Measurements from ENCODE around the gene GSS.
A peak's percentile ranks its signal among the peaks of the same experiment; 100 is the strongest.

The GSS gene

GRCh38 chr20:34955231-34956040 is at the start of gene GSS, which contains the start of gene MYH7B:
TSS of gene GSS (minus strand) at chr20:34955806. CDS start at chr20:34951852, 3,954 bp downstream.
TSS of gene MYH7B (plus strand) at chr20:34955868. CDS start at chr20:34978006, 22,138 bp downstream.
- peak within 1 kb of the TSS; percentile 70 for H3K4me3 ChIP-seq (ENCODE audit: low read depth, low read length)
- peak; percentile 53; the same call in 1 of the 2 replicates for TF ChIP-seq CTCF (IDR thresholded peaks at IDR 0.05; ENCODE audit: low read depth, low read length)
- no peaks in the 10 kb centered on the region for H3K9me3 ChIP-seq (ENCODE audit: severe bottlenecking)
- H3K27ac ChIP-seq, result peak within 1 kb of the TSS; percentile 87
- H3K27me3 ChIP-seq (ENCODE audit: insufficient read depth, low read depth, severe bottlenecking), result no peaks in the 10 kb centered on the region
- peaks cover 2% of the 10 kb centered on the region for H3K36me3 ChIP-seq
- peak; percentile 98 for DNase-seq

GRCh38 chr20:35004749-35005462 is 49.3 kb upstream of the GSS start:
- no peak overlapping the region for H3K4me3 ChIP-seq (ENCODE audit: low read depth, low read length)
- H3K9me3 ChIP-seq (ENCODE audit: severe bottlenecking), result no peaks in the 10 kb centered on the region
- peaks cover 92% of the 10 kb centered on the region for H3K36me3 ChIP-seq
- DNase-seq, result no peak
- TF ChIP-seq CTCF (IDR thresholded peaks at IDR 0.05; ENCODE audit: low read depth, low read length), result no peak
- H3K27ac ChIP-seq, result no peak overlapping the region
- no peaks in the 10 kb centered on the region for H3K27me3 ChIP-seq (ENCODE audit: insufficient read depth, low read depth, severe bottlenecking)

GRCh38 chr20:35004051-35004725 is 48.6 kb upstream of the GSS start:
- no peak for TF ChIP-seq CTCF (IDR thresholded peaks at IDR 0.05; ENCODE audit: low read depth, low read length)
- DNase-seq, result no peak
- no peaks in the 10 kb centered on the region for H3K27me3 ChIP-seq (ENCODE audit: insufficient read depth, low read depth, severe bottlenecking)
- H3K27ac ChIP-seq, result no peak overlapping the region
- no peaks in the 10 kb centered on the region for H3K9me3 ChIP-seq (ENCODE audit: severe bottlenecking)
- no peak overlapping the region for H3K4me3 ChIP-seq (ENCODE audit: low read depth, low read length)
- H3K36me3 ChIP-seq, result peaks cover 90% of the 10 kb centered on the region

GRCh38 chr20:35003211-35004031 is 47.8 kb upstream of the GSS start:
- no peak for TF ChIP-seq CTCF (IDR thresholded peaks at IDR 0.05; ENCODE audit: low read depth, low read length)

More at GRCh38 chr20:35003211-35004031, 47.8 kb upstream of the GSS start:
- Histone ChIP-seq H3K9me3 (ENCODE audit: severe bottlenecking) (no peaks in the 10 kb centered on the region), H3K27me3 (ENCODE audit: insufficient read depth, low read depth, severe bottlenecking) (no peaks in the 10 kb centered on the region), H3K36me3 (peaks cover 91% of the 10 kb centered on the region), H3K27ac (no peak overlapping the region), H3K4me3 (ENCODE audit: low read depth, low read length) (no peak overlapping the region)
- no peak for DNase-seq

All from WERI-Rb-1 (cell line).